Testis (tissue), 2 donors: Measurements from ENCODE around the gene ST8SIA5.

Experiments used
- CTCF ChIP-seq, 3 experiments: fragments of 450-650 bp in 2 of 3; fragments of 200-600 bp in 1 of 3; sonication (generic) in 1 of 3; IDR thresholded peaks; one replicate each; pipeline ENCODE4 v1.5.1; 2016 to 2019; ENCODE audit warnings: antibody characterized with exemption in 3 of 3, mild to moderate bottlenecking in 2 of 3, moderate library complexity in 1 of 3
- POLR2A ChIP-seq: fragments of 450-650 bp; IDR thresholded peaks from one replicate; pipeline ENCODE4 v1.6.1; 2017; ENCODE audit warnings: antibody characterized with exemption, mild to moderate bottlenecking, moderate library complexity

- TF ChIP-seq CTCF (IDR thresholded peaks at IDR 0.05): no peak
- no peak for TF ChIP-seq POLR2A
Measured at GRCh38 chr18:46650681-46651080, 106.2 kb downstream of the ST8SIA5 start.
